Activated T-helper 1 cell treated with Interleukin-2 at 50 U/mL for 16 hours (primary cell): Measurements from ENCODE around the gene ARG1.
"Not testable (repeated sequence)": the region's sequence is repeated elsewhere in the genome, so short reads cannot be mapped to it uniquely, and the experiment has no call there.

Experiments
- DNase-seq: peaks from one replicate; pipeline ENCODE4 v3.0.0-alpha.2; 2020; ENCODE audit warnings: low read depth

The ARG1 gene

DNA sequence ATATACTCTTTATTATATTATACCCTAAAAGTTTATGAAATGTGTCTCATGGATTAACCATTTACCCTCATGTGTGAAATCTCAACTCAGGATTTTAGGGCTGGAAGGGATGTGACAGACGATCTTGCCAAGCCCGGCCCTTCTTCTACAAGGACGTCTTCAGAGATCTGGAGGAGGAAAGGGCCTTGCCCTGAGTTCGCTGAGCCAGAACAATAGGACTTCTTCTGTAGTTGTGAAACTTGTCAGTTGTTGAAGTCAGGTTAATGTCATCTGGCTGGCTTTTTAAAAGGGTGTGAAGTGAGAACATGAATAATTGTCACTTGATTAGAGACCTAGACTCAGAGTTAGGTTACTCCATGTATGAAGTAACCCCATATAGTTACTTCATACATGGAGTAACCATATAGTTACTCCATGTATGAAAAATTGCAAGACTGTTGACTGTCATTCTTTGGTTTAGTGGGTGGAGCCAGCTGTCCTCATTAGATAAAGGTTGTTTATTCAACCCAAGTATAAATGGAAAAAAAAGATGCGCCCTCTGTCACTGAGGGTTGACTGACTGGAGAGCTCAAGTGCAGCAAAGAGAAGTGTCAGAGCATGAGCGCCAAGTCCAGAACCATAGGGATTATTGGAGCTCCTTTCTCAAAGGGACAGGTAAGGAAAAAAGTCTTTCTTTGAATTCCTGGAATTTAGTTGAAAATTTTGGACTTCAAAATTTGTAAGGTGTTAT lies at the start of gene ARG1:
Gene ARG1, plus strand, starts transcription at position 541 of the 730 bp plus-strand sequence. Its CDS starts 57 bp downstream, at position 598.
- no peak for DNase-seq

DNA sequence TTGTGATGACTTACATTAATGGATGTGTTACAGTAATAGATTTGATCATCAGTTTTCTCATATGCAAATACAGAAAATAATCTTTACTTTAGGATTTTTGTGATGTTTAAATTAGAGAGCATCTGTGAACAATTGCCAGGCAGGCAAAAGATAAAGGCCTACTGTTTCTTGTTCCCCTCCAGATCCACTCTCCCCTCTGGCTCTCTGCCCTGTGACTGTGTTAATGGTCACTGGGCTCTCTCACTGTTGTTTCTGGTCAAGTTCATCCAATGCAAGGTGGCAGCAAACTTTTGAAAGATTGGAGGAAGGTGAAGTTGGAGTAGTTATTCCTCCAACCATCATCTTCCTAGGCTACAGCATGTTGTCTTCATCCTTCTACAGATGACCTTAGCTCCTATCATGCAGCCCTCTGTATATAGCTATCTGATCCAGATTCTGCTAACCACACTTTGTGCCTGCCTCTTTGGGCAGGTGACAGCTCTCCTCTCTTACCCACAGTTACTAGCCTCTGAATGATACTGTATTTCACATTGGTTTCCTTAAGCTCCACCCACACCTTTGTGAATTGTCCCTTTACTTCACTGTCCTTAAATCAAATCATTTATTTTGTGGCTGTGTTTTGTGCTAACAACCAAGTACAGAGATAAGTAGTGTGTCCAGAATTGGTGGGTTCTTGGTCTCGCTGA lies 48.9 kb upstream of the ARG1 start:
- DNase-seq, result no peak

DNA sequence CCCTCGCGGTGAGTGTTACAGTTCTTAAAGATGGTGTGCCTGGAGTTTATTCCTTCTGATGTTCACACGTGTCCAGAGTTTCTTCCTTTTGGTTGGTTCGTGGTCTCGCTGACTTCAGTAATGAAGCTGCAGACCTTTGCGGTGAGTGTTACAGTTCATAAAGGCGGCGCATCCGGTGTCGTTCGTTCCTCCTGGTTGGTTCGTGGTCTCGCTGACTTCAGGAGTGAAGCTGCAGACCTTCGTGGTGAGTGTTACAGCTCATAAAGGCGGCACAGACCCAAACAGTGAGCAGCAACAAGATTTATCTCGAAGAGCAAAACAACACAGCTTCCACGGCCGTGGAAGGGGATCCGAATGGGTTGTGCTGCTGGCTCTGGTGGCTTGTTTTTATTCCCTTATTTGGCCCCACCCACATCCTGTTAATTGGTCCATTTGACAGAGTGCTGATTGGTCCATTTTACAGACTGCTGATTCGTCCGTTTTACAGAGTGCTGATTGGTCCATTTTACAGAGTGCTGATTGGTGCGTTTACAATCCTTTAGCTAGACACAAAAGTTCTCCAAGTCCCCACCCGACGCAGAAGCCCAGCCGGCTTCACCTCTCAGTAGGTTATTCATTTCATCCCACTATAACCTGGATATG lies 48.2 kb upstream of the ARG1 start:
- DNase-seq, result no peak

DNA sequence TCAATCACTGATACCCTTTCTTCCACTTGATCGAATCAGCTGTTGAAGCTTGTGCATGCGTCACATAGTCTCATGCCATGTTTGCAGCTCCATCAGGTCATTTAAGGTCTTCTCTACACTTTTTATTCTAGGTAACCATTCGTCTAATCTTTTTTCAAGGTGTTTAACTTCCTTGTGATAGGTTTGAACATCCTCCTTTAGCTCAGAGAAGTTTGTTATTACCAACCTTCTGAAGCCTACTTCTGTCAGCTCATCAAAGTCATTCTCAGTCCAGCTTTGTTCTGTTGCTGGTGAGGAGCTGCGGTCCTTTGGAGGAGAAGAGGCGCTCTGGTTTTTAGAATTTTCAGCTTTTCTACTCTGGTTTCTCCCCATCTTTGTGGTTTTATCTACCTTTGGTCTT lies 42.1 kb upstream of the ARG1 start:
- DNase-seq, result not testable (repeated sequence)

DNA sequence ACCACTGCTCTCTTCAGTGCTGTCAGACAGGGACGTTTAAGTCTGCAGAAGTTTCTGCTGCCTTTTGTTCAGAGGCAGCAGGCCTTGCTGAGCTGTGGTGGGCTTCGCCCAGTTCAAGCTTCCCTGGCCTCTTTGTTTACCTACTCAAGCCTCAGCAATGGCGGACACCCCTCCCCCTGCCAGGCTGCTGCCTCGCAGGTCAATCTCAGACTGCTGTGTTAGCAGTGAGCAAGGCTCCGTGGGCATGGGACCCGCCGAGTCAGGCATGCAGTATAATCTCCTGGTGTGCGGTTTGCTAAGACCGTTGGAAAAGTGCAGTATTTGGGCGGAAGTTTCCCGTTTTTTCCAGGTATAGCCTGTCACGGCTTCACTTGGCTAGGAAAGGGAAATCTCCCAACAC lies 41.3 kb upstream of the ARG1 start:
- not testable (repeated sequence) for DNase-seq

DNA sequence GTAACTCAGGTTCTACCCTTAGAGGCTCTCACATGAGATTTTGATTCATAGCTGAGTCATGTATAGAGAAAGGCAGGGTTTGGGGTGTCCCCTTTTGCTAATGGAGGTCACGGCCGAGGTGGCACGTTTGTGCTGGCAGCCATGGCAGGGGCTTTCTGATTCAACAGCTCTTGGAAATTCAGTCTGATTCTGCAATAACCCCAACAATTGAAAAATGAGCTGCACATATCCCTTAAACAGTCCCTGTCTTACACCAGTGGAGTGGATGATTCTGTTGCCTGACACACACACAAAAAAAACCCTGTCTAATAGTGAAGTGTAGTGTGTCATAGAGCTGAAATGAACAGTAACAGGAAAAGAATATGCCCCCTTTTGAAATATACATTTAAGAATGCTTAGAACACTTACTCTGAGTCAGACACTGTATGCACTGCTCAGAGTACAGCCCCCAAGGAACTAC lies 40.4 kb upstream of the ARG1 start:
- DNase-seq, result no peak

DNA sequence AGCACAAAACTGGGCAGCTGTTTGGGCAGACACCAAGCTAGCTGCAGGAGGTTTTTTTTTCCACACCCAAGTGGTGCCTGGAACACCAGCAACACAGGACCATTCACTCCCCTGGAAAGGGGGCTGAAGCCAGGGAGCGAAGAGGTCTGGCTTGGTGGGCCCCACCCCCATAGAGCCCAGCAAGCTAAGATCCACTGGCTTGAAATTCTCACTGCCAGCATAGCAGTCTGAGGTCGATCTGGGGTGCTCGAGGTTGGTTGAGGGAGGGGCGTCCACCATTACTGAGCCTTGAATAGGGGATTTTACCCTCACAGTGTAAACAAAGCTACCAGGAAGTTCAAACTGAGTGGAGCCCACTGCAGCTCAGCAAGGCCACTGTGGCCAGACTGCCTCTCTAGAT lies 34.4 kb upstream of the ARG1 start:
- not testable (repeated sequence) for DNase-seq

DNA sequence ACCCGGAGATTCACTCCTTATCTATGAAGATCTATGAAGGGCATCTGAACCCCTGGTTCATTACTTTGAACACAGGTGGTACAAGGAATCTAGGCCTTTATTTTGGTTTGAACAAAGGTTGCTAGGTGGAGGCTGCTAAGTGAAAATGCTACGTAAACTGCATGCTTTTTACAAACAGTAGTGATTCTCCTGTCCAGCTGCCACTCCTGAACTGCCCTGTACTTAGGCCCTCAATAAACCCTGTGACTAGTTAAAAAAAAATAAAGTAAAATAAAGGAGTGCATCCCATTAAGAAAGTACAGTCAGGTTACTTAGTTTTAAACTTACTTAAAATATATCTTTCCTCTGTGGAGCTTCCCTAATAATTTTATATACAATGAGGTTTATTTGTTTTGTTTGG lies 27.7 kb upstream of the ARG1 start:
- DNase-seq, result no peak

DNA sequence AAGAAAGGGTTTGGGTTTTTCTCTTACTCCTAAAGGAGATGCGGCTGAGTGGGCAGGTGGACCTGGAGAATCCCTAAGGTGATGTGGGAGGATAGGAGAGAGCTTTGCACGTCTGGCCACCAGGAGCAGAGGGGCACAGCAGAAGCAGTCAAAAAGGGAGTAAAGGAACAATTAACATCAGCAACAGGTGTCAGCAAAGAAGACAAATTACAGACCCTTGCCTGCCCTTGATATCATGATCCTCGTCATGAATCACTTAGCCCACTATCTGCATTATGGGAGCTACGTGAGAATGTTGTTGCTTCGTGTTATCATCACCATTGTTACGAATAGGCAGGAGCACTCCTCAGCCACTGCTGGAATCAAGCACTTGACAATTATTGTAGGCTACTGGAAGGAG lies 25.5 kb upstream of the ARG1 start:
- no peak for DNase-seq

DNA sequence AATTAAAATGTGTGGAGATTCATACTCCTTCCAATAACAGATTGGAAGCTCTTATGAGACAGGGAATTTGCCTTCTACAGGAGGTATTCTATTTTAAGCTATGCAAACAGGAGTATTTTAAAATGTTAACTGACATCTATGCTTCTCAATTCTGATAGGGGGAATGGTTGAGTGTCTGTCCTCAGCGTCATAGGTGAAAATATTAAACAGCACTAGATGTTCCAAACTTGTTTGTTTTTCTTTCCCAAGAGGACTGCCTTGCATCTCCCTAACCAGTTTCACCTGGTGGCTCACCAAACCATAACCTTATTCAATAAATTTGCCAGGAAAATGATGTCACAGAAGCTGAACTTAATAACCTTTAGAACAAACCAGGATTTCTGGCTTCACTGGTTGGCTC lies 24.6 kb upstream of the ARG1 start:
- no peak for DNase-seq

DNA sequence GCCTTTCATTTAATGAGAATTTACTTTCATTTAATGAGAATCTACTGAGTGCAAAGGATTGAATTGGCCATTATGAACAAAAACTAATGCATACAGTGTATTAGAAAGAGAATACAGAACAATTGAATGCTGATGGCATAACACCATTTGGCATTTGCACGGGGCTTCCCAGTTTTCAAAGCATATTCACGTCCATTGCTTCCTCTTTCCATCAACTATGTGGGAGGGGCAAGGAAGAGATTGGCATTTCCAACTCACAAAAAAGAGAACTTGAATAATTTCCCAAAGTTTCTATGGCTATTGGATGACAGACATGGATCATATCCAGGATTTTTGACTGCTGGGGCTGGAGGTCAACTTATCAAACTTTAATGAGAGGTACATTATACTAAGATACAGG lies 23.2 kb upstream of the ARG1 start:
- DNase-seq, result no peak

DNA sequence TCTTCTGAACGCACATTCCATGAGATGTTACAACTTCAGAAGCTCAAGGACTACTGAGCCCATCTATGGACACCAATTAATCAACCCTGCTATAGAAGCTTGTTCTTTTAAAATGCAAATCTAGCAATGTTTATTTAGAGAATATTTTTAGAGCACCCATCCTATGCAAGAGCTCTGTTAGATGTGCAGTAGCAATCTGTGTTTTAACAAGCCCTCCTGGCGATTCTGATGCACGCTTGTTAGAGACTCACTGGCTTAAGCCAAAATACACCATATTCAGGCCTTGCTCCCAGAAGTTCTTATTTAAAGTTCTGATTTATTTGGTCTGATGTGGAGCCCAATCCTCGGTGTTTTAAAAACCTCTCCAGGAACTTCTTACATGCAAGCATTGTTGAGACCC lies 21.1 kb upstream of the ARG1 start:
- no peak for DNase-seq

DNA sequence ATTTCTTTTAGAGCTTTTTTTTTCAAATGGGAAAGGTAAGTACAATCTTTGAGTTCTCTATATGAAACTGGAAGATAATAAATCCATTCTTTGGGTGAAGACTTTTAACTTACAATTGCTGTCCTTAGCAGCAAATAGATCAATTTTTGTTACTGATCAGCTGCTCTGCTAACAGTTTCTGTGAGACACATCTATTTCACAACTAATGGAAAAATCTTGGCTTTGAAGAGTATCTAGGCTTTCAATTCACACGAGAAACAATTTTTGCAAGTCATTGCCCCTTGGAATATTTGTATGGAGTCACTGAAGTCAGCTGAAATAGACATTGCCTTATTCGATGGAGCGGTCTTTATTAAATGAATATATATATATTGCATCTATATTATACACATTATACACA lies 20.5 kb upstream of the ARG1 start:
- no peak for DNase-seq

DNA sequence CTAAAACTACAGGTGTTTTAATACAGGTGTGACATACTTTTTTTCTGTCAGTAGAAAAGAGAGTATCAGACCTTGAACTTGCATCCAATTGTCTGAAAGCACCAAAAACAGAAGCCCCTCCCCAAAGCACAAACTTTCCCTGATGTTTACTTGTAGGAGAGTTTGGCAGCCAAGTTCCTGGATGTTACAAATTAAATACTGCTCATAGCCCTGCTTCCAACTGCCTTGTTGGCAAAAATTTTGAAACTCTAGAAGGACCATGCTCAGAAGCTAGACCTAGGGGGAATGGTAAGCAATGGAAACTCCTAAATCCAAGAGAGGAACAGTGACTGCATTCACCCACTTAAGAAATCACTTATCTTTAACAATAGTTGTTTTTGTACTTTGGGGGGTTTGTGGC lies 17.0 kb upstream of the ARG1 start:
- DNase-seq, result no peak

DNA sequence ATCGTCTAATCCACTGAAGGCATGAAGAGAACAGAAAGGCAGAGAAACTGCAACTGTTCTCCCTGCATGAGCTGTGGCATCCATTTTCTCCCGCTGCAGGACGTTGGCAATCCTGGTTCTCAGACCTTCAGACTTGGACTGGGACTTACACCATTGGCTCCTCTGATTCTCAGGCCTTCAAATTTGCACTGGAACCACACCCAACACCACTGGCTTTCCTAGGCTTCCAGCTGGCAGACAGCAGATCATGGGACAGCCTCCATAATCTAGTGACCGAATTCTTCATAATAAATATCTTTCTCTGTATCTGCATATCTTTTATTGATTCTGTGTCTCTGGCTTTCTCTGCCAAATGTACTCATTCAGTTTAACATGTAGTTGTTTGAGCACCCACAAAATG lies 14.1 kb upstream of the ARG1 start:
- no peak for DNase-seq

DNA sequence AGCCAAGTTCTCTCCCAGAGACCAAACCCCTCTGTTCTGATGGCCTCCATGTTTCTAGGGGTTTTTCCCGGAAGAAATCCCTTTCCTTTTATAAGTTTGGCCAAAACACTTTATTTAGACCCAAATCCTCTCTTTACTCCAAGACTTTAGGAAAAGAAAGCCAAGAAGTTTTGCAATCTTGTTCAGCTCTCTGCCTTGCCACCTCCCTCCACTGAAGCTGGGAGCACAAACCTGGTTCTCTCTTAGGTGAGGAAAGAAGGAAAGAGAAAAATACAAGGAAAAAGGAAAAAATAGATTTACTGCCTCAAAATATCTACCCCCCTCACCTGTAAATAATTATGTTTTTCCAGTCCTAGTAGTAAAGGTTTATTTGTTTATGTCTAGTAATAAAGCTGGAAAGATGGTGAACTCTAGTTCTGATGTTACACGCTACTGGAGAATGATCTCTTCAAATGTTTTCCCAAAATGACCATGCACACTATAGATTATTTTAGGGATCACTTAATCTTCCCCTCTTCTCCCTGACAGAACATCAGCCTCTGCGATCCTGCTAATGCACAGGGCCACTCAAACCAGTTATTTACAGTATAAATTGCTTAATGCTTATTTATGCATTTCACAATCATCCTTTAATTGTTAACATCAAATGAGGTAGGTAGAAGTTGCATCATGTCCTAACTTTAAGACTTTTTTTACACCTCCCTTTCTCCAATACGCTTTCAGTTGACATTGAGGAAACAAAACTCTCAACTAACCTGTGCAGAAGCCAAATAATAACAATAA lies 10.9 kb upstream of the ARG1 start:
- DNase-seq, result no peak

DNA sequence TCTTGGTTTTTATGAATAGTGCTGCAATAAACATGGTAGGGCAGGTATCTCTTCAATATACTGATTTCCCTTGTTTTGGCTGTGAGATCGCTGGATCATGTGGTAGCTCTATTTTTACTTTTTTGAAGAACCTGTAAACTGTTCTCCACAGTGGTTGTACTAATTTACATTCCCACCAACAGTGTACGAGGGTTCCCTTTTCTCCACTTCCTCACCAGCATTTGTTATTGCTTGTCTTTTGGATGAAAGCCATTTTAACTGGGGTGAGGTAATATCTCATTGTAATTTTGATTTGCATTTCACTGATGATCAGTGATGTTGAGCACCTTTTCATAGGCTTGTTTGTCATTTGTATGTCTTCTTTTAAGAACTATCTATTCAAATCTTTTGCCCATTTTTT lies 8.0 kb upstream of the ARG1 start:
- no peak for DNase-seq

DNA sequence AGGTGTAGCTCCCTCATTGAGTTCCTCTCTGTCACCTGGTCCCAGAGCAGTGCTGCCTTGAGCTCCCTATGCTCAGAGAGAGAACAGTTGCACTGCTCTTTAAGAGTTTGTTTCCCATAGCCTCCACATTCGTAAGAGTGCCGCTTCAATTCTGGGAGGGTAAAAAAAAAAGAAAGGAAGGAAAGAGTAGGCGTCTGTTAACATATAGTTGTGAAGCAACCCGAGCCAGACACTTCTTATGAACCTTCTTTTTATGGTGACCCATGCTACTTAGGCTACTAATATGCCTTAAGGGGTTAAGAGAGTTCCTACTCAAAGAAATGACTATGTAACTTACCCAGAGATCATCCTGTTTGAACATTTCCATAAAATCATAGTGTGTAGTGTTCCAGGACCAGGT lies 4.3 kb upstream of the ARG1 start:
- DNase-seq, result no peak

DNA sequence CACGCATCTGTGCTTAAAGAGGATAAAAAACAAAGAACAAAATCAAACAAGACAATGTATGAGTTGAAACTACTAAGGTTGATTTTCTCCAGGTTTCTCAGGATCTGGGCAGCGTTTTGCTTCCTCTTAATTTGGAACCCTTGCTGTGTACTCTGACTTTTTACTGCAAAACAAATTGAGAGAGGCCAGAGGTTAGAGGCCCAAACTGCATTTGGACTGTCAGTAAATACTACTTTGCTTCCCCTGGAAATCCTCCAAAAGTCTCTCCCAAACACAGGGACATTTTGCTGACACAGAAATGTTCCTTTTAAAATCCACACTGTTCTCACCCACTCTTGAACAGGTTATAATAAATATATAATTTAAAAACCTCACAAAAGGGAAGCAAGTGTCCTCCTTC lies 1.1 kb downstream of the ARG1 start:
- DNase-seq, result no peak

DNA sequence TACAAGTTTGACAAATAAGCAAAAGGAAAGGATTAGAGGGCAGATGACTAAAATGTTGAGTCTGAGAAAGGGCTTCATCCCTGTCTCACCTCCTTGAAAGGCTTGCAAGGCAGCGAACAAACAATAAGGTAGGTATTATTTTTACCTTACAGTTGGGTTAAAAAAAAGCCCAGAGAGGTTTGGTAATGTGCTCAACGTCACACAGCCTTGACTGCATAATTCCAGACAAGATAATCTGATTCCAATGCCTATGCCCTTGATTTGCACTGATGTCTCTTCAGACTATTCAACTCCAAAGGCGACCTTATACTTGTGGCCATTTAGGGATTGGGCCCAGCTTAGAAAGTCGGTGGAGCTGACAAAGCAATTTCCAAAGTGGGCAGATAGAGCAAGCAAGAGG lies 1.7 kb downstream of the ARG1 start:
- no peak for DNase-seq

DNA sequence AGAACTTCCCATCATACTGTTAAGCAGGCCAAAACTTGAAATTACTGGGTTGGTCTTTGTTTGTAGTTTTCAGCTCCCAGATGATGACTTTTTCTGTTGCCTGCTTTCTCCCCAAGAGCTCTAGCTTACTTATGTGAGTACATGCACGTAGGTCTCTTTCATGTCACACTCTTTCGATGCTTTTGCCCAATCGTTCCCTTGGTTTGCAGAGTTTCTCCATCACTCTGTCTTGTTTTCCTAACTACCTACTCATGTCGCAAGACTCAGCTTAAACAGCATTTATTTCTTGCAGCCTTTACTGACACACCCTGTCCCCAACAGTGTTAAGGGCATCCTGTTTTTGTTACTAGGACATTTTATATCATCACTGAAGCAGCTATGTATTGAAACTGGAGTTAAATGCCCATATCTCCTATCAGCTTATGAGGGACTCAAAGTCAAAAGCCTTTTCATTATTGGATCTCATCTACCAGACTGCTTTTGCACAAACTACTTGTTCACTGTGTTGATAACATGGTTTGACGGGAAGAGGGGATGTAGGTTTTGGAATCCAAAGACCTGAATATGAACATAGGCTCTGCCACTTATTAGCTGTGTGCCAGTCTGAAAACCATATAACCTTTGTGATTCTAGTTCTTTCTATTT lies 2.9 kb downstream of the ARG1 start:
- DNase-seq, result no peak

DNA sequence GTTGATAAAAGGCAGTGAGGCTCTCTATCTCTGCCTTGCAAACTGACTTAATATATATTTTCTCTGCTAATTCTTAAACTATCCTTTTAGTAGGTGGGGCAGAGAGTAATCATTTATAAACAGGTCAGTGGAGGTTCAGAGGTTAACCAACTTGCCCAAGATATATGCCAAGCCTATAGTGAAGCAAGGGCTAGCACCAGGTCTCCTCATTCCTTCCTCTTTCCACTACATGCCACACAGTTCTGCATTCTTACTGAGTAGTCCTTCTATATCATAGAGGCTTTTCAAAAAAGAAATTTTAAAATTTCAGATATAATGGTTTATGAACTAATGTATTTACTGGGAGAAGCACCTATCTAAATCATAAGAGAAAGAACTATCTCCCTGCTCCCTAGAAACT lies 8.5 kb downstream of the ARG1 start:
- DNase-seq, result no peak
